Stimulated activated CD4-positive, alpha-beta T cell treated with anti-CD3 and anti-CD28 coated beads, Interleukin-1b, Interleukin-23, amount 100 ng/mL, for 48 hours (primary cell): Measurements from ENCODE around the gene PAXX.

Experiments used
- DNase-seq: peaks from one replicate; pipeline ENCODE4 v3.0.0-alpha.2; 2020

The PAXX gene

DNA sequence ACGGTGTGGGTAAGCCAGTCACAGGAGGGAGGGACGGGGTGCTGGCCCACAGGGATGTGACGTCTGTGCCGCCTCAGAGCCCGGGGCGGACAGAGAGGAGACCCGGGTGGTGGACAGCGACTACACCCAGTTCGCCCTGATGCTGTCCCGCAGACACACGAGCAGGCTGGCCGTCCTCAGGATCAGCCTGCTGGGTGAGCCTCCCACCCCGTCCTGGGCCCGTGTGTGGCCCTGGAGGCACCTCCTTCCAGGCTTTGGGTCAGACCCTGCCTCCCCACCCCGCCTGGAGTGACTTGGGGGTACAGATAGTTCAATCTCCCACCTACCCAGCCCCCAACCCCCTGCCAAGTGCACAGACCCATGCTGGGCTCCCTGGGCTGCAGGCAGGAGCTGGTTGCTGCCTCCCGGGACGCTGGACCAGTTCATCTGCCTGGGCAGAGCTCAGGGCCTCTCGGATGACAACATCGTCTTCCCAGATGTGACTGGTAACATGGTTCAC lies 38.4 kb upstream of the PAXX start:
- DNase-seq: no peak

DNA sequence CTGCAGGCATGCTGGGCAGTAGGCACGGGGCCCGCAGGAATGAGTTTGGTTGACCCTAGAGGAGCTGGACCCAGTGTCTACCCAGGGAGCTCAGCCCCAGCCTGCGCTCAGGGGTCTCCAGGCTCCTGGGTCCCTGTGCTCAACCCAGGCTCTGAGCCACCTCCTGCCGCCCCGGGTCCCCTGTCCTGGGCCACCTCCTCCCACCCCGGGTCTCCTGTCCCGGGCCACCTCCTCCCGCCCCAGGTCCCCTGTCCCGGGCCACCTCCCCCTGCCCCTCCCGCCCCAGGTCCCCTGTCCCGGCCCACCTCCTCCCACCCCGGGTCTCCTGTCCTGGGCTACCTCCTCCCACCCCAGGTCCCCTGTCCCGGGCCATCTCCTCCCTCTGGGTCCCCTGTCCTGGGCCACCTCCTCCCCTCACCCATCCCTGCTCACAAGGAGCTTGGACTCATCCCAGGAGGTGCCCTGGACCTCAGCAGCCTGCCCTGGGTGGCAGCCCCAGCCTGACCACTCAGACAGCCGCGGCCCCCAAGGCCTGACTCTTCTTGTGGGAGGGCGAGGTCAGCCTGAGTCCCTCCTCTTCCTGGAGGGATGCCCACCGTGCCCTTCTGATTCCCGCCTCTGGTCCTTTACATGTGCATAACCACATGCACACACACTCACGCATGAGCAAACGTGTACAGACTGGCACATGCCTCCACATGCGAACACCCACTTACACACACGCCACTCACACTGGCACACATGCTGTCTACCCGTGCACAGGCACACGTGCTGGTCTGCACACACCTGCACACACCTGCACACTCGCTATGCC lies 37.7 kb upstream of the PAXX start:
- DNase-seq: no peak

- DNase-seq: no peak
These were observed 36.9 kb upstream of the PAXX start for GRCh38 chr9:136955202-136955942.

DNA sequence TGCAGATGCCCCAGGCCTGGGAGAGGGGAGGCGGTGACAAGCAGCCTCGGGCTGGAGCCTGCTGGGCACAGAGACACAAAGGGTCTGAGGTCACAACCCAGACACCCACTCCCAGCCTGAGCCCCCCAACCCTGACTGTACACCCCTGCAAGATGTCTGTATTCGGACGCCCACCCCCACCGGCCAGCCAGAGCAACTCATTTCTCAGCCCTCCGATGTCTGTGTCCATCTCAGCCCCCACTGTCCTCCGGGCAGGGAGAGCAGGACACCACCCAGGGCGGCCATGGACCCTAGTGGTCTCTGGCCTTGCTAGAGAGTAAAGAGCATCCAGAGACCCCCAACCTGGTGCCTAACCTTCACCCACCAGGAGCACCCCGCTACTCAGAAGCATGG lies 36.3 kb upstream of the PAXX start:
- DNase-seq: no peak

DNA sequence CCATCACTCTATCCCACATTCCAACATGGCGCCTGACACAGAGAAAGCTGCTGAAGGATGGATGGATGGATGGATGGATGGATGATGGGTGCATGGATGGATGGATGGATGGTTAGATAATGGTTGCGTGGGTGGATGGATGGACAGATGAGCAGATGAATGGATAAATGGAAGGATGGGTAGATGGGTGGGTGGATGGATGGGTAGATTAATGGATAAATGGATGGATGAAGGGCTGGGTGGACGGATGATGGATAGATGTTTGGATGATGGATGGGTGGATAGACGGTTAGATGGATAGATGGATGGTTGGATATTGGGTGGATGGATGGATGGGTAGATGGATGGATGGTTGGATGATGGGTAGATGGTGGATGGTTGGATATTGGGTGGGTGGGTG lies 35.6 kb upstream of the PAXX start:
- no peak for DNase-seq

GRCh38 chr9:136957461-136957860 lies 34.8 kb upstream of the PAXX start:
- no peak for DNase-seq

DNA sequence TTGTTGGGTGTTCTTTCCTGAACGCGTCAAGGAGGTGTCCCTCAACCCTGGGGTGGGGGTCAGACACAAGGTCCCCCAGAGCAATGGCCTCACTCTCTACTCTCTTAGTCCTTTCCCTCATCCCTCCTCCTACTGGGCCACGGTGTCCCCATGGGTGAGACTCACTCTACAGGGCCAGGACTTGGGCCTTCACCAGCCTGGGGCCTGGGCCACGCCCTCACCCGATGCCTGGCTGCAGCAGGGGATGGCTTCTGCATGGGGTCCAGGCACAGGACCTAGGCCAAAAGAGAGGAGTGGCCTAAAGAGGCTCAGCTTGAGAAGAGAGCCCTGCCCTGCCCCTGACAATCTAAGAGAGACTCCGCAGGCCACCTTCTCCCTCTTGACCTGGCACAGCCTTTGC lies 34.3 kb upstream of the PAXX start:
- DNase-seq: no peak

DNA sequence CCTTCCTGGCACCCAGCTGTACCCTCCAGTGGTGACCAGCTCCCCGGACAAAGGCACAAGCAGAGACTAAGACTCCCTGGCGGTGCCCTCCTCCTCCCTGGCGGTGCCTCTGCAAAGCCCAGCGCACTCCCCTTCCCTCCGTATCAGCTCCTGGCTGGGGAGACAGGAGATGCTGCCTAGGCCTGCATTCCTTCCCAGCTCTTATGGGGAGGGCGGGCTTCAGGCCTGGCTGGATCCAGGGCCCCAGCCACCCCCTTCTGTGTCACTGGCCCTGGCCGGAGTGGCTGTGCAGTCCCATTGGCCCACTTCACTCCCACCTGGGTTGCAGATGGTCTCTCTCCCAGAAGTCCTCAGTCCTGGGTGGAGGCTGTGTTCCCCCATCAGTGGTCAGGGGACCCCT lies 33.7 kb upstream of the PAXX start:
- no peak for DNase-seq

DNA sequence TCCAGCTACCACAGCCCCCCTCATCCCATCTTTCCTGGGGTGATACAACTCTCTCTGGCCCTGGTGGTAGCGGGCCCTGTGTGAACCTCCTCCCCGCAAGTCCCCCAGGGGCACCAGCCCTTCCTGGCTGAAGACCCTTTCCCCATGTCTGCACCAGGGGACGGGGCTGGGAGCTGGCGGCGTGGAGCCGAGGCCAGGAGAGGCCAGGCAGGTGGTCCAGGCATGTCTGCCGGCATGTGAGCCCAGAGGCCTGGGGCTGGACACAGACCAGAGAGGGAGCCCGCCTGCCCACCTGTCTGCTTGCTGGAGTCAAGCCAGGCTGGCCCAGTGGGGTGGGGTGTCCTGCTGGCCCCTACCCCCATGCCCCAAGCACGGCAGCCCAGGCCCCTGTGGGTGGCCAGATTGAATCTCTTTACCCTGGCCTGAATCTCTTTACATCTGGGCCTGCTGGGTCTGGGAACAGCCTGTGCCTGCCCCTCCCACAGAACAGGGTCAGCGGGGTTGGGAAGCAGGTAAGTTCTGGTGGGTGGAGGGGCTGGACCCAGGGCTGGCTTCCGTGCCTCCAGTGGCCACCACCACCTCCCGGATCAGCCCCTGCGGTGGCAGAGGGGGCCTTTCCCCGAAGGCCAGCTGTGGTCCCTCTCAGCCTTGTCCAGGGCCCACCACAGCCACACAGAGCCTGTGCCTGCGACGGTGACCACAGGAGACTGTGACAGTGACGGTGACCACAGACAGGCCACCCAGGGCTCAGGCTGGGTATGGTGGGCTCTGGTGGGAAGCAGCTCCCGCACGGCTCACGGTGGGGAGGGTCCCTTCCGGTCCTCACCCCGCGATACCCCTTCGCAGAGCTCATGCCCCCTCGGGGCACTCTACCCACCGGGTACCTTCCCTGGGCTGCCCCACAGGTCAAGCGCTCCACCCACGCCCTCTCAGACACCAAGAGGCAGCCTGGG lies 33.0 kb upstream of the PAXX start:
- no peak for DNase-seq

DNA sequence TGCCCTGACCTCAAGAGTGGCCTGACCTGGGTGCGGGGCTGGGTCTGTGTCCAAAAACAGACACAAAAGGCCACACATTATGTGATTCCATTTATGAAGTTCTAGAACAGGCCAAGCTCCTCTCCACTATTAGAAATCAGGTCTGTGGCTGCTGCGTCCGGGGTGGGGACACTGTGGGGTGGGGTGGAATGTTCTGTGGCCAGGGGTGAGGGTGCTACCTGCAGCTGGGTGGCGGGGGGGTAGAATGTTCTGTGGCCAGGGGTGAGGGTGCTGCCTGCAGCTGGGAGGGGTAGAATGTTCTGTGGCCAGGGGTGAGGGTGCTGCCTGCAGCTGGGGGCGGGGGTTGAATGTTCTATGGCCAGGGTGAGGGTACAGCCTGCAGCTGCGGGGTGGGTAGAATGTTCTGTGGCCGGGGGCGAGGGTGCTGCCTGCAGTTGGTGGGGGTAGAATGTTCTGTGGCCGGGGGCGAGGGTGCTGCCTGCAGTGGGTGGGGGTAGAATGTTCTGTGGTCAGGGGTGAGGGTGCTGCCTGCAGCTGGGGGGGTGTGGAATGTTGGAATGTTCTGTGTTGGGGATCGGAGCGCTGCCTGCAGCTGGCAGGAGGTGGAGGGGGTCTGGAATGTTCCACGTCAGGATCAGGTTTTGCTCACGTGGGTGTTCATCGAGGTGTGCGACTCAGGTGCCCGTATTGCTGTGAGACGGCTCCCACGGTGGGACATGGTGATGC lies 31.8 kb upstream of the PAXX start:
- DNase-seq: no peak

GRCh38 chr9:136960938-136961275 lies 31.3 kb upstream of the PAXX start:
- no peak for DNase-seq

DNA sequence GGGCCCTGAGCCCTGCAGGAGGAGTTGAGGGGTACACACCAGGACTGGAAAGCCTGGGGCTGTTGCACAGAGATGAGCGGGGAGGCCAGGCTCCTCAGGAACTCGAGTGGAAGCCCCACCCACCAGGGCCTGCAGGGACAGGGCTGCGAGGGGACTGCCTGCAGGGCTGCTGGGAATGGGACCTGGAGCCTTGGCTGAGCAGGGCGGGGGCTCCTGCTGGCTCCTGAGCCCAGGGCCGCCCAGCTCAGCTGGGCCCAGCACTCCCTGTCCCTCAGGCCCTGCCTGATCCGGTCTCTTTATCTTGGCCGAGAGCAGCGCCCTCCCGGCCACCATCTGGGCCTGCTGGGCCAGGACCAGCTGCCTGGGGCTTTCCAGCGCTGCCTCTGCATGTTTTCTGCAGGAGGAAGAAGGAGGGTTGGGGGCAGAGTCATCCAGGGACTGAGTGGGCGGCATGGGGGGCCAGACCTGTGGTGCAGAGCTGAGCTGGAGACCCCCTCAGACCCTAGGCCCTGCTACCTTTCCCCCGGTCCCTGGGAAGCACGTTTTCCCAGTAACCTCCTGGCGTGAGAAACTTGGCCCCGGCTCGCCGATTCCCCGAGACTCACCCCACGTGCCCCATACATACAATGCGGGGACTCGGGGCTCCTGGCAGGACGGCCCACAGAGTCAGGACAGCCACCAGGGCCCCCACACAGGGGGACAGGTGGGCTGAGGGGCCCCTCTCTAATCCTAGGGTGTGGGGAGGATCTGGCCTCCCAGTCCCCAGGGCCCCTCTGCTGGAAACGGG lies 30.8 kb upstream of the PAXX start:
- DNase-seq: no peak

- DNase-seq: no peak
These were observed 30.1 kb upstream of the PAXX start for GRCh38 chr9:136962163-136962562.

DNA sequence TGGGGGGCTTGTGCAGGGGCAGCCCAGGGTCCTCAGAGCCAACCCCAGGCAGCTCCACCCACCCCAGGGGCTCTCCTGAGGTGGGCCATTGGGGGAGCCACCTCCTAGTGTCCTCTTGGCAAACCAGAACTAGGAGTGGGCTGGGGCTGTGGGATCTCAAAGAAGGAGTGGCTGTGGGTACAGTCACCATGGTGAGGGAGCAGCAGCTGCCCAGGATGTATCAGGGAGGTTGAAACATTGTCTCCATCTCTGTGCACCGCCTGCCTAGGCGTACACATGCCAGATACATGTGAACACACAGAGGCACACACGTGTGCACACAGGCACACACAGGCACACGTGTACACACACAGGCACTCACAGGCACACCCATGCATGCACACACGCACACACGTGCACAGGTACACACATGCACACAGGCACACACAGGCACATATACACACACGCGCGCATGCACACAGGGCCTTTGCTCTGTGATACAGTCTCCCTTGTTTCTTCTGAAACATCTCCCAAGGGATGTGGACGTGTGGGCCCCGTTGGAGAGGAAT lies 29.4 kb upstream of the PAXX start:
- no peak for DNase-seq

GRCh38 chr9:136963341-136963740 lies 28.9 kb upstream of the PAXX start:
- DNase-seq: no peak

DNA sequence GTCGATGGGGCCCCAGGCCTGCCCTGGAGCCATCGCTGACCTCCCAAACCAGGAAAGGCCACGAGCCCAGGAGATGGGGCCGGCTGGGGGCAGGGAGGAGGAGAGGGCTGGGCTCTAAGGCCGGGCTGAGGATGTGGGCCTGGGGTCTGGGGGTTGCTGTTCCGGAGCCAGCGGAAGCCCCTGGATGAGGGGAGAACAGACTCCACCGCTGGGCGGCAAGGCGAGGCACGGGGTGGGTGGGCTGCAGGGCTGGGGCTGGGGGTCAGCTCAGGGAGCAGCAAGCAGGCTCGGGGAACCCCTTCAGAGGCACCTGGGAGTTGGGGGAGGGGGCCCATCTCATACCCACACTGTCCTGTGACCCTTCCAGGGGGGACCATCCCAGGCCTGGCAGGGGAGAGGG lies 28.5 kb upstream of the PAXX start:
- DNase-seq: no peak

DNA sequence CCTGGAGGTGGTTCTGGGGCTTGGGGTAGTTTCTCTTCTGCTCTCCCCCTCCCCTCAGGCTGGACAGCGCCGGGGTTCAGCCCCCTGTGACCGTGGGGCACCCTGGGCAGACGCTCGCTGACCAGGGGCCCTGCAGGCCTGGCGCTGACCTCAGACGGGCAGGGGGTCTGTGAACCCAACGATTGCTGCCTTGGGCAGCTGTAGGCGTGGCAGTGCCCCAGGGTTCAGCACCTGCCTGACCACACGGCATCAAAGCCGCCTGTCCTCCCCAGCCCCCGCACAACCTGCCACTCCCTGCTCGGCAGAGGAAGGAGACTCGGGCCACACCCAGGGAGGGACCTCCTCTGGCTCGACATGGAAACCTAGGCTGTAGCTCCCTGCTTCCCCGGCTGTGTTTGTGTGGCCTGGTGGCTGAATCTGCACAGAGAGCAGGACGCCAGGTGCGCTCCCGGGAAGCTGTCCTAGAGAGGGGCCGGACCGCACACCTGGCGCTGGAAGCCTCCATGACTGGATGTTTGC lies 28.0 kb upstream of the PAXX start:
- DNase-seq: no peak

GRCh38 chr9:136964833-136965422 lies 27.3 kb upstream of the PAXX start:
- DNase-seq: no peak

DNA sequence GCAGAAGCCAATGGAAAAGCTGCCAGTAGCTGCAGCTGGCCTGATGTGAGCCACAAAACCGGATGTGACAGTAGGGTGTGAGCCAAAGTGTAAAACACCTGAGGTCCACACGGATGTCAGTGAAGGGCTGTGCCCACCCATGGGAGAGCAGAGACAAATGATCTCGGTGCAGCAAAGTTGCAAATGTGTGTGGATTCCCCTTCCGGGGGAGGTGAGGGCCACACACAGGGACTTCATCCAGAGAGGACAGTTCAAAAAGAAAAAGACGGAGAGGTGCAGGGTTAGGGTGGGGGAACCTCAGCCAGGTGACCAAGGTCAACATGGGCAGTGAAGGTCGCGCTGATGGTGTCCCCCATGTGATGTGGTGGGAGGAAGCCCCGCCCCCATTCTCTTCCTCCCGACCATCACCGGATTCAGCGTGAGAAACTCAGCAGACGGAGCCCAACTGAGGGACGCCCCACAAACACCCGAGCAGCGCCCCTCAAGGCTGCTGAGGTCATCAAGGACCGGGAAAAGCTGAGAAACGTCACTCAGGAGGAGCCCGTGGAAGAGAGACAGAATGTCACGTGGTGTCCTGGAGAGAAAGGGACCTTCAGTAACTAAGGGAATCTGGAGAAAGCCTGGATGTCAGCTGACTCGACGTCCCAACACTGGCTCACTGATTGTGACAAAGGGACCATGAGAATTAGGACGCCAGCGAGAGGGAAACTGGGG lies 26.3 kb upstream of the PAXX start:
- no peak for DNase-seq
